ENCODE measurements around the gene XPO6.

XPO6 gene

GRCh38 chr16:28164140-28164539 lies 47.6 kb downstream of the XPO6 start (continued):
- TF ChIP-seq ZNF830 (tag by site-specific recombination; IDR thresholded peaks at IDR 0.05; ENCODE audit: low read depth) (no peak), FEZF1 (tag by site-specific recombination; IDR thresholded peaks at IDR 0.05) (peak; percentile 69), SCRT2 (tag by site-specific recombination; IDR thresholded peaks at IDR 0.05) (peak; percentile 57), ZNF629 (tag by site-specific recombination; IDR thresholded peaks at IDR 0.05) (peak; percentile 67), ZNF561 (tag by site-specific recombination; IDR thresholded peaks at IDR 0.05; ENCODE audit: borderline replicate concordance) (0 out of 2 replicates have a peak, but pooled peaks have one; percentile 17)

GRCh38 chr16:28163699-28164098 lies 48.1 kb downstream of the XPO6 start:
- CTCF ChIA-PET, result interaction anchor here (0.6 kb wide), 1 partner anchor 23 kb away, joined by 3 read pairs; no protein-coding TSS in a partner anchor

More at GRCh38 chr16:28163699-28164098, 48.1 kb downstream of the XPO6 start:
- POLR2A ChIA-PET, result no interaction called here
- no peak overlapping the region for H3K4me3 ChIP-seq (ENCODE audit: low read depth, low read length)
- H3K27ac ChIP-seq (ENCODE audit: extremely low read depth, low read depth, low read length), result peak overlapping the region; percentile 50; the same call in 1 of the 2 replicates
- TF ChIP-seq SP3 (tag by site-specific recombination; IDR thresholded peaks at IDR 0.05) (no peak), ZBTB49 (tag by site-specific recombination; IDR thresholded peaks at IDR 0.05; ENCODE audit: low read depth) (no peak), SALL2 (tag by site-specific recombination; IDR thresholded peaks at IDR 0.05; ENCODE audit: borderline replicate concordance) (no peak), ZFP3 (tag by site-specific recombination; IDR thresholded peaks at IDR 0.05; ENCODE audit: low read depth) (no peak), PRDM6 (tag by site-specific recombination; IDR thresholded peaks at IDR 0.05) (no peak), ZNF239 (tag by site-specific recombination; IDR thresholded peaks at IDR 0.05) (no peak), ZNF335 (tag by site-specific recombination; conservative IDR thresholded peaks at IDR 0.05) (no peak), ZNF10 (tag by site-specific recombination; IDR thresholded peaks at IDR 0.05) (no peak), PRDM2 (tag by site-specific recombination; IDR thresholded peaks at IDR 0.05; ENCODE audit: borderline replicate concordance) (no peak)
- H3K36me3 ChIP-seq (ENCODE audit: control insufficient read depth in 2 of 2, insufficient read depth in 1 of 2, low read length in 2 of 2), result peaks cover 31 to 51% of the 10 kb centered on the region in 2 experiments; a peak in 2 of 3 replicates
- H3K4me1 ChIP-seq (ENCODE audit: control insufficient read depth, insufficient read depth, low read length), result no peaks in the 10 kb centered on the region; the same call in 1 of the 2 replicates
- H3K9me3 ChIP-seq (ENCODE audit: control insufficient read depth, insufficient read depth, low read depth, low read length), result no peaks in the 10 kb centered on the region

All from HEK293 (cell line).